H9 (cell line): ENCODE measurements around the gene ACAP1. TPM values are rescaled to one million over a fixed set of nuclear protein-coding genes. Genes with fewer than 3 reads are reported as not detected.

Experiments
- DNase-seq: peaks from one replicate; pipeline ENCODE4 v3.0.0-alpha.2; 2017
- H2AFZ ChIP-seq: one replicate; pipeline ENCODE4 v1.6.1; 2013; ENCODE audit warnings: mild to moderate bottlenecking, low read length, control low read depth, moderate library complexity
- H2AK5ac ChIP-seq: 2 replicates; pipeline ENCODE4 v1.6.1; 2013; ENCODE audit warnings: low read length, control low read depth, mixed read lengths; ENCODE audit not compliant: insufficient read length
- H2BK120ac ChIP-seq: one replicate; pipeline ENCODE4 v1.6.1; 2013; ENCODE audit warnings: low read depth, mild to moderate bottlenecking, low read length, control low read depth, inconsistent platforms; ENCODE audit not compliant: poor library complexity, severe bottlenecking
- H2BK12ac ChIP-seq: 2 replicates; pipeline ENCODE4 v1.6.1; 2013; ENCODE audit warnings: low read length, control low read depth, mixed read lengths, low read depth; ENCODE audit not compliant: insufficient read length
- H2BK15ac ChIP-seq: 2 replicates; pipeline ENCODE4 v1.6.1; 2013; ENCODE audit warnings: low read depth, low read length, control low read depth
- H2BK20ac ChIP-seq: one replicate; pipeline ENCODE4 v1.6.1; 2013; ENCODE audit warnings: low read depth, mild to moderate bottlenecking, low read length, control low read depth, inconsistent platforms; ENCODE audit not compliant: poor library complexity, severe bottlenecking
- H2BK5ac ChIP-seq: 2 replicates; pipeline ENCODE4 v1.6.1; 2013; ENCODE audit warnings: low read length, control low read depth, mixed read lengths; ENCODE audit not compliant: insufficient read length
- H3K14ac ChIP-seq: 2 replicates; pipeline ENCODE4 v1.6.1; 2013; ENCODE audit warnings: low read length, control low read depth; ENCODE audit not compliant: insufficient read depth
- H3K18ac ChIP-seq: 2 replicates; pipeline ENCODE4 v1.6.1; 2013; ENCODE audit warnings: low read depth, mild to moderate bottlenecking, mixed read lengths, low read length, control low read depth; ENCODE audit not compliant: insufficient read length
- H3K23ac ChIP-seq: 2 replicates; pipeline ENCODE4 v1.6.1; 2013; ENCODE audit warnings: low read length, control low read depth, mixed read lengths, low read depth; ENCODE audit not compliant: insufficient read length
- H3K23me2 ChIP-seq: 2 replicates; pipeline ENCODE4 v1.6.1; 2013; ENCODE audit warnings: low read depth, mild to moderate bottlenecking, mixed read lengths, low read length, control low read depth; ENCODE audit not compliant: insufficient read length, poor library complexity, severe bottlenecking
- H3K27ac ChIP-seq: 2 replicates; pipeline ENCODE4 v1.5.1; 2013; ENCODE audit warnings: low read length, control low read depth, mixed read lengths, low read depth; ENCODE audit not compliant: insufficient read length
- H3K27me3 ChIP-seq: 2 replicates; pipeline ENCODE4 v1.6.1; 2013; ENCODE audit warnings: low read length, control low read depth, inconsistent platforms; ENCODE audit not compliant: insufficient read depth
- H3K4ac ChIP-seq: 2 replicates; pipeline ENCODE4 v1.6.1; 2013; ENCODE audit warnings: low read depth, mild to moderate bottlenecking, control low read depth, inconsistent platforms, low read length, moderate library complexity
- H3K4me1 ChIP-seq: 2 replicates; pipeline ENCODE4 v1.6.1; 2013; ENCODE audit warnings: low read length, control low read depth, inconsistent platforms; ENCODE audit not compliant: insufficient read depth
- H3K4me2 ChIP-seq: 2 replicates; pipeline ENCODE4 v1.6.1; 2013; ENCODE audit warnings: low read length, control low read depth, mixed read lengths; ENCODE audit not compliant: insufficient read length, insufficient read depth
- H3K56ac ChIP-seq: 2 replicates; pipeline ENCODE4 v1.6.1; 2013; ENCODE audit warnings: low read depth, mild to moderate bottlenecking, mixed read lengths, low read length, control low read depth; ENCODE audit not compliant: insufficient read length
- H3K79me1 ChIP-seq: 2 replicates; pipeline ENCODE4 v1.6.1; 2013; ENCODE audit warnings: low read depth, mild to moderate bottlenecking, moderate library complexity, low read length, control low read depth, inconsistent platforms; ENCODE audit not compliant: insufficient read depth, poor library complexity, severe bottlenecking
- H3K79me2 ChIP-seq: 2 replicates; pipeline ENCODE4 v1.6.1; 2013; ENCODE audit warnings: low read length, control low read depth, inconsistent platforms; ENCODE audit not compliant: insufficient read depth
- H3K9ac ChIP-seq: 2 replicates; pipeline ENCODE4 v1.6.1; 2013; ENCODE audit warnings: low read length, control low read depth, mixed read lengths; ENCODE audit not compliant: insufficient read length; ENCODE audit errors: extremely low read depth
- H3K9me3 ChIP-seq: one replicate; pipeline ENCODE4 v1.6.1; 2013; ENCODE audit warnings: low read depth, low read length, inconsistent platforms; ENCODE audit not compliant: control insufficient read depth
- H3T11ph ChIP-seq: one replicate; pipeline ENCODE4 v1.6.1; 2013; ENCODE audit warnings: mild to moderate bottlenecking, low read length, control low read depth, inconsistent platforms
- H4K20me1 ChIP-seq: one replicate; pipeline ENCODE4 v1.6.1; 2013; ENCODE audit not compliant: control insufficient read depth, insufficient read length, insufficient read depth
- H4K5ac ChIP-seq: 2 replicates; pipeline ENCODE4 v1.6.1; 2013; ENCODE audit warnings: low read depth, mild to moderate bottlenecking, mixed read lengths, low read length, control low read depth; ENCODE audit not compliant: insufficient read length
- H4K8ac ChIP-seq: replicated peaks from 2 replicates; pipeline ENCODE4 v1.6.1; 2013; ENCODE audit warnings: low read length, control low read depth, mixed read lengths, low read depth; ENCODE audit not compliant: insufficient read length
- H4K91ac ChIP-seq: 2 replicates; pipeline ENCODE4 v1.6.1; 2013; ENCODE audit warnings: low read depth, mild to moderate bottlenecking, moderate library complexity, mixed read lengths, low read length, control low read depth; ENCODE audit not compliant: insufficient read length
- H3K27ac Mint-ChIP-seq, 3 experiments: 2 replicates in 2 of 3; 3 replicates in 1 of 3; pipeline ENCODE4 v1.8.0; 2020 to 2021; ENCODE audit warnings: mixed read lengths in 3 of 3, mild to moderate bottlenecking in 1 of 3, moderate library complexity in 1 of 3
- H3K27me3 Mint-ChIP-seq: 2 replicates; pipeline ENCODE4 v1.8.0; 2021; ENCODE audit warnings: low read depth, mild to moderate bottlenecking, moderate library complexity, mixed read lengths
- H3K36me3 Mint-ChIP-seq, 3 experiments: 2 replicates in 2 of 3; 3 replicates in 1 of 3; pipeline ENCODE4 v1.8.0; 2020 to 2021; ENCODE audit warnings: low read depth in 3 of 3, mixed read lengths in 3 of 3; ENCODE audit not compliant: insufficient read depth in 1 of 3
- H3K4me1 Mint-ChIP-seq, 2 experiments: 2 replicates each; pipeline ENCODE4 v1.8.0; 2020; ENCODE audit warnings: mixed read lengths in 2 of 2
- H3K4me3 Mint-ChIP-seq, 2 experiments: 2 replicates in 1 of 2; 3 replicates in 1 of 2; pipeline ENCODE4 v1.8.0; 2020 to 2021; ENCODE audit warnings: mild to moderate bottlenecking in 2 of 2, mixed read lengths in 2 of 2, moderate library complexity in 1 of 2
- H3K9me3 Mint-ChIP-seq, 2 experiments: 2 replicates in 1 of 2; 3 replicates in 1 of 2; pipeline ENCODE4 v1.8.0; 2020; ENCODE audit warnings: mild to moderate bottlenecking in 2 of 2, mixed read lengths in 2 of 2, moderate library complexity in 1 of 2
- CTCF ChIP-seq: fragments of 200-600 bp; sonication (generic); conservative IDR thresholded peaks from 3 replicates; pipeline ENCODE4 v1.8.0; 2021; ENCODE audit warnings: antibody characterized with exemption, mild to moderate bottlenecking
- WGBS: extraction: QIAGEN DNeasy Blood & Tissue Kit; methylation state at CpG from one replicate; pipeline ENCODE4 v1.1.7; 2013; ENCODE audit warnings: missing lambda C conversion rate, low lambda C conversion rate, mixed read lengths; ENCODE audit not compliant: insufficient read length; ENCODE audit errors: extremely low coverage; 5-methylcytosine and 5-hydroxymethylcytosine counted together
- total RNA-seq: library from RNA; stranded (reverse); gene quantifications from 2 replicates; pipeline ENCODE4 v1.2.1, GENCODE V29; 2021

ACAP1 gene
- total RNA-seq, 1 experiment from 2014 or later = 18.2 TPM

DNA sequence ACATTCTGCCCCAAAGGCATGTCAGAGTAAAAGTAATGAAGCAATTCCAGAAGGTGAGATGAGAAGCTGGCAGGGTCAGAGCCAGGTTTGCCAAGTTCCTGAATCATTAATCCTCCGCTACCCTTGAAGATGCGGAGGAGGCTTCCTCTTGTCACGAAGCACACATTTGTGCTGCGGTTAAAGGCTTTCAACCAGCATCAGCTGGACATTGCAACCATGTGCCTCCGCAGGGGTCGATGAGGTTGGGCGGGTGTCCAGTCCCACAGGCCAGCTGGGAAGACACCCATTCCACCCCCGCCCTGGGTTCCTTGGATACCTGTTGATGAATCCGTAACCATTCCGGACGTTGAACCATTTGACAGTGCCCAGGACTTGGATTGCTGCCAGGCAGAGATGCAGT, 43.2 kb upstream of the ACAP1 start:
- Histone ChIP-seq H3K23ac (no peak overlapping the region), H3K23me2 (peaks cover 4% of the 10 kb centered on the region), H4K8ac (no peak overlapping the region), H4K91ac (no peak overlapping the region), H3K4ac (no peak overlapping the region), H3T11ph (no peak overlapping the region), H2BK12ac (no peak overlapping the region), H2BK5ac (no peak overlapping the region), H3K27ac (no peak overlapping the region), H3K4me1 (peaks cover 4% of the 10 kb centered on the region; the same call in 1 of the 2 replicates), H3K4me2 (peak overlapping the region; percentile 49), H2AK5ac (no peak overlapping the region), H4K5ac (no peak overlapping the region), H3K79me1 (no peaks in the 10 kb centered on the region), H2BK20ac (no peak overlapping the region), H4K20me1 (no peaks in the 10 kb centered on the region), H3K79me2 (no peaks in the 10 kb centered on the region), H3K9ac (no peak overlapping the region), H2BK15ac (no peak overlapping the region), H3K14ac (no peak overlapping the region), H2AFZ (no peak overlapping the region), H2BK120ac (no peak overlapping the region), H3K56ac (no peak overlapping the region), H3K27me3 (peaks cover 2% of the 10 kb centered on the region), H3K9me3 (no peaks in the 10 kb centered on the region), H3K18ac (no peak overlapping the region)
- Mint-ChIP-seq H3K4me1 (peaks cover 14 to 31% of the 10 kb centered on the region in 2 experiments), H3K36me3 (peaks cover 0 to 3% (median 0%) of the 10 kb centered on the region in 3 experiments; a peak in 2 of 7 replicates), H3K4me3 (peak overlapping the region in 1 of 2 experiments; percentile 81; a peak in 3 of 5 replicates), H3K27ac (no peak overlapping the region), H3K27me3 (peaks cover 60% of the 10 kb centered on the region), H3K9me3 (peaks cover 3% of the 10 kb centered on the region in 2 experiments; a peak in 3 of 5 replicates)
- TF ChIP-seq CTCF = no peak
- no CpG with 5 or more reads among the region's 11 CpGs for WGBS
- no peak for DNase-seq
